Common myeloid progenitor, CD34-positive (primary cell): Measurements from ENCODE around the gene WNT3.
"Not testable (repeated sequence)": the region's sequence is repeated elsewhere in the genome, so short reads cannot be mapped to it uniquely, and the experiment has no call there.

Experiments
- CTCF ChIA-PET: fragments of 350-600 bp; sonication (Branson Sonifier 250); formaldehyde crosslinking; loops from one replicate; lab custom pipeline; 2021; ENCODE audit warnings: antibody characterized with exemption; lab: Charles Lee
- POLR2A ChIA-PET: fragments of 350-600 bp; sonication (Branson Sonifier 250); formaldehyde crosslinking; loops from one replicate; lab custom pipeline; 2021; ENCODE audit warnings: antibody characterized with exemption; lab: Charles Lee
- DNase-seq, 3 donors: peaks; one replicate each; pipeline versions ENCODE4 v3.0.0 to v3.0.0-alpha.2; 2013
- H3K27ac ChIP-seq, 2 experiments: 1 replicate in 1 of 2; 2 replicates in 1 of 2; pipeline ENCODE4 v1.7.0; 2013; ENCODE audit warnings: inconsistent platforms in 2 of 2, low read length in 2 of 2, mild to moderate bottlenecking in 2 of 2, low read depth in 1 of 2, moderate library complexity in 1 of 2; ENCODE audit not compliant: severe bottlenecking in 2 of 2, insufficient read depth in 1 of 2, poor library complexity in 1 of 2
- H3K27me3 ChIP-seq, 5 experiments: replicated peaks in 2 of 5; 1 replicate in 3 of 5; 2 replicates in 2 of 5; pipeline versions ENCODE4 v1.6.1 to v1.7.0; 2013; ENCODE audit warnings: low read length in 4 of 5, mild to moderate bottlenecking in 2 of 5, moderate library complexity in 2 of 5, inconsistent platforms in 1 of 5; ENCODE audit not compliant: insufficient read depth in 5 of 5, control insufficient read depth in 4 of 5
- H3K36me3 ChIP-seq, 4 experiments: 1 replicate in 2 of 4; 2 replicates in 2 of 4; pipeline versions ENCODE4 v1.6.1 to v1.7.0; 2013; ENCODE audit warnings: low read length in 3 of 4, control low read depth in 1 of 4, mild to moderate bottlenecking in 1 of 4; ENCODE audit not compliant: control insufficient read depth in 4 of 4, insufficient read depth in 4 of 4
- H3K4me1 ChIP-seq, 4 experiments: 1 replicate in 3 of 4; 2 replicates in 1 of 4; pipeline versions ENCODE4 v1.6.1 to v1.7.1; 2013; ENCODE audit warnings: low read length in 3 of 4, mild to moderate bottlenecking in 3 of 4, control low read depth in 1 of 4, inconsistent platforms in 1 of 4, moderate library complexity in 1 of 4; ENCODE audit not compliant: control insufficient read depth in 4 of 4, insufficient read depth in 4 of 4; ENCODE audit errors: control extremely low read depth in 1 of 4
- H3K4me3 ChIP-seq, 7 experiments: 1 replicate in 4 of 7; 2 replicates in 3 of 7; pipeline versions ENCODE4 v1.5.1 to v1.7.0; 2013; ENCODE audit warnings: mild to moderate bottlenecking in 7 of 7, low read length in 6 of 7, moderate library complexity in 6 of 7, inconsistent platforms in 2 of 7, low read depth in 2 of 7, control low read depth in 1 of 7; ENCODE audit not compliant: insufficient read depth in 4 of 7, control insufficient read depth in 1 of 7; ENCODE audit errors: extremely low read depth in 1 of 7
- H3K9me3 ChIP-seq, 5 experiments: 1 replicate in 4 of 5; 2 replicates in 1 of 5; pipeline versions ENCODE4 v1.6.1 to v1.7.1; 2013; ENCODE audit warnings: low read length in 4 of 5, mild to moderate bottlenecking in 2 of 5, inconsistent platforms in 1 of 5, low read depth in 1 of 5, moderate library complexity in 1 of 5; ENCODE audit not compliant: control insufficient read depth in 4 of 5, insufficient read depth in 2 of 5; ENCODE audit errors: control extremely low read depth in 1 of 5
- WGBS: methylation state at CpG from one replicate; pipeline ENCODE4 v1.1.5; 2013; ENCODE audit not compliant: insufficient coverage; 5-methylcytosine and 5-hydroxymethylcytosine counted together

Gene WNT3

DNA sequence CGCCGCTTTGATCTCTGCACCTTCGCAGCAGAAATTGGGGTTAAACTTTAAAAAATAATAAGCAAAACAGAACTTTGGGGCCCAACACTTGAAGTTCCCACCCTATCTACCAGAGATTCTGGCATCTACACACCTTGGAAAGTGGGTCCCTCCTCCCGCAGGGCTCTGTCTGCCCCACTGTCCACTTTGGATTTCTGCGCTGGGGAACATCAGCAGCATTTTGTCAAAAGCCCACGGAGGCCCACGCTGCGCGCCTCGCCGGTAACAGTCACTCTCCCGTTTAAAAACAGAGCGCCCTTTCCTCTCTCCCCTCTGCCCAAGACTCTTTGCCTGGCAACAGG is 32.2 kb upstream of the WNT3 start:
- ChIA-PET POLR2A (no interaction called here), CTCF (interaction anchor here (0.6 kb wide), 1 partner anchor 69 kb away, joined by 3 read pairs; no protein-coding TSS in a partner anchor)
- 65% methylated on average over 13 of the region's 13 CpGs for WGBS
- Histone ChIP-seq H3K4me1 (peaks cover 0 to 15% (median 10%) of the 10 kb centered on the region in 4 experiments), H3K9me3 (no peaks in the 10 kb centered on the region), H3K27me3 (peaks cover 4 to 63% (median 27%) of the 10 kb centered on the region in 5 experiments), H3K4me3 (peak overlapping the region in 4 of 7 experiments; percentile 4 to 52 (median 36)), H3K27ac (no peak overlapping the region), H3K36me3 (no peaks in the 10 kb centered on the region)
- DNase-seq, result no peak

DNA sequence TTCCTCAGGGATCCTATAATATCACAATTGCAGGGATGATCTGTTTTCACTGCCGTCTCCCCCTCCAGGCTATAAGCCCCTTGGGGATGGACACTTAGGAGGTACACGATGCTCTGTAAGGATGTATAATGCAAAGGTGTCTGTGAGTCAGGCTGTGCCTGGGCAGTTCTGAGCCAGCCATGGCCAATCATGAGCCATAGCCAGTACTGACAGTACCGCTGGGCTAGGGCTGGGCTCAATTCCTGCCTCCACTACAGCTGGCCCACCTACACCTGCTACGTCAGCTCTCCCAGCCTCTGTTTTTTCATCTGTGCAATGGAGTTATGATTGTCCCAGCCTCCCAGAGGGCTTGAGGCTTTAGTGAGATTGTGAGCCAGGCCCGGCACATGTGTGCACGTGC is 30.0 kb upstream of the WNT3 start:
- Histone ChIP-seq H3K27me3 (peaks cover 4 to 52% (median 25%) of the 10 kb centered on the region in 5 experiments), H3K36me3 (no peaks in the 10 kb centered on the region), H3K4me1 (peaks cover 0 to 16% (median 11%) of the 10 kb centered on the region in 4 experiments), H3K27ac (no peak overlapping the region), H3K9me3 (no peaks in the 10 kb centered on the region), H3K4me3 (no peak overlapping the region)
- WGBS, result 90% methylated on average over 2 of the region's 6 CpGs
- POLR2A ChIA-PET, result no interaction called here
- DNase-seq, result no peak
- CTCF ChIA-PET, result interaction anchor here (0.5 to 1.2 kb wide), 5 partner anchors 11 to 94 kb away, joined by 3 to 4 read pairs (median 3); no protein-coding TSS in a partner anchor

DNA sequence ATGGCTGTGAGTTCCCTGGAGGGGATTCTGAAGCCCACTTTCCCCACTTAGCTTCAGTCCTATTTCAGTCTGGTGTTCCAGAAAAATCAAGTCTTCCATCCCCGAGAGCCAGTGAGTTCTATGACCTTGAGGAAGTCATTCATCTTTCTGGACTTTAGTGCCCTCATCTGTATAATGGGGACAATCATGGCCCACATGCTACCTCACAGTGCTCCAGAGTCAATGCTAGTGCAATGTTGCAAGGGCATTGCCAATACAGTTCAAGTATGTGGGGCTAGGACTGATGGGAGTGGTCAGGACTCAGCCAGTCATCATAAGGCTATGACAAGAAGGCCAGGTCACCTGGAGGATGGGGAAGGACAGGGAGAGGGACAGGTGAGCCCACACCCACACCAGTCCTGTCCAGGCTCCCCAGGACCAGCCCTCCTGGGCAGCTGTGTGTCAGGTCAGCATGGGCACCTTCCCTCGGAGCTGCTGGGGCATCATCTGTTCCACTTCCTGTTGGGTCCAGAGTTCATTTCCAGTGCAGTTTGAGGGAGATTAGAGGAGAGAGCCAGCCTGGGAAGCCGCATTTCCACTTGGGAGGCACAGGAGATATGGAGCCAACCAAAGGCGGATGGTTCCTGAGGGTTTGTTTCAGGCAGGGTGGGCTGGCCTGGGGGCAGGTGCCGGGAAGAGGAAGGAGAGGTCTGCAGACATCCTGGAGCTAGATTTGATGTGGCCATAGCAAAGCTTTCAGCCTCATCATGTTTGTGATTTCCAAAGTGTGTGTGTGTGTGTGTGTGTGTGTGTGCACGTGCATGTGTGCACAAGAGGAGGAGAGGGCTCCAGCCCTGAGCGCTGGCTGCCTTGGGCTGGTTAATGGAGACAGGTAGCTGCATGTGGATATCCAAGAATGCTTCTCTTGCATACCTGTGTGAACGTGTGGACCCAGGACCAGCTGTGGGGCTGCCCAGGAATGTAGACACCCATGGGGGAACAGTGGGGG is 29.0 kb upstream of the WNT3 start:
- Histone ChIP-seq H3K36me3 (no peaks in the 10 kb centered on the region), H3K9me3 (peaks cover 0 to 9% (median 5%) of the 10 kb centered on the region in 5 experiments), H3K4me3 (no peak overlapping the region), H3K27me3 (peaks cover 0 to 42% (median 20%) of the 10 kb centered on the region in 5 experiments), H3K4me1 (peaks cover 0 to 16% (median 11%) of the 10 kb centered on the region in 4 experiments), H3K27ac (no peak overlapping the region)
- no peak for DNase-seq
- 82% methylated on average over 7 of the region's 8 CpGs for WGBS
- ChIA-PET CTCF (interaction anchor here (1.1 to 1.7 kb wide), 3 partner anchors 15 to 95 kb away, joined by 3 to 4 read pairs (median 3); no protein-coding TSS in a partner anchor), POLR2A (no interaction called here)

DNA sequence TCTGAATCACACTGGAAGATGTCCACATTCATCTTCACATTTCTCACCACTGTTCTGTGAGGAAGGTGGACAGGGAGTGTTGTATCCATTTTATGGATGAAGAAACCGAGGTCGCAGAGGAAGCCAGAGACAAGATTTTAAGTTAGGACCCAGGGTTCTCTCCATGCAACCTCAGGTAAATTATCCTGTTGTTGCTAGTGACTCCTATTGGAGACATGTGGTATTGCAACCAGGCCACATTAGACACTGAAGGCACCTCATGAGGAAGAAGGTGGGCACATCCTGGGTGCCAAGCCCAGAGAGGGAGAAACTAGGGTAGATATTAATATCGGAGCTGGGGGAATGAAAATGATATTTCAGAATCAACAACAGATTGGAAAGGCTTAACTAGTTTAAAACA is 24.3 kb upstream of the WNT3 start:
- Histone ChIP-seq H3K9me3 (peaks cover 0 to 11% (median 8%) of the 10 kb centered on the region in 5 experiments), H3K4me3 (no peak overlapping the region), H3K27me3 (peaks cover 3 to 15% (median 4%) of the 10 kb centered on the region in 5 experiments), H3K27ac (no peak overlapping the region), H3K4me1 (peaks cover 0 to 10% (median 3%) of the 10 kb centered on the region in 4 experiments), H3K36me3 (no peaks in the 10 kb centered on the region)
- CTCF ChIA-PET, result interaction anchor here (0.8 to 5.6 kb wide), 10 partner anchors 13 to 149 kb away, joined by 3 to 41 read pairs (median 4); no protein-coding TSS in a partner anchor
- DNase-seq, result peak in 1 of 3 donors; percentile 29
- POLR2A ChIA-PET, result no interaction called here
- no CpG with 5 or more reads among the region's 3 CpGs for WGBS

DNA sequence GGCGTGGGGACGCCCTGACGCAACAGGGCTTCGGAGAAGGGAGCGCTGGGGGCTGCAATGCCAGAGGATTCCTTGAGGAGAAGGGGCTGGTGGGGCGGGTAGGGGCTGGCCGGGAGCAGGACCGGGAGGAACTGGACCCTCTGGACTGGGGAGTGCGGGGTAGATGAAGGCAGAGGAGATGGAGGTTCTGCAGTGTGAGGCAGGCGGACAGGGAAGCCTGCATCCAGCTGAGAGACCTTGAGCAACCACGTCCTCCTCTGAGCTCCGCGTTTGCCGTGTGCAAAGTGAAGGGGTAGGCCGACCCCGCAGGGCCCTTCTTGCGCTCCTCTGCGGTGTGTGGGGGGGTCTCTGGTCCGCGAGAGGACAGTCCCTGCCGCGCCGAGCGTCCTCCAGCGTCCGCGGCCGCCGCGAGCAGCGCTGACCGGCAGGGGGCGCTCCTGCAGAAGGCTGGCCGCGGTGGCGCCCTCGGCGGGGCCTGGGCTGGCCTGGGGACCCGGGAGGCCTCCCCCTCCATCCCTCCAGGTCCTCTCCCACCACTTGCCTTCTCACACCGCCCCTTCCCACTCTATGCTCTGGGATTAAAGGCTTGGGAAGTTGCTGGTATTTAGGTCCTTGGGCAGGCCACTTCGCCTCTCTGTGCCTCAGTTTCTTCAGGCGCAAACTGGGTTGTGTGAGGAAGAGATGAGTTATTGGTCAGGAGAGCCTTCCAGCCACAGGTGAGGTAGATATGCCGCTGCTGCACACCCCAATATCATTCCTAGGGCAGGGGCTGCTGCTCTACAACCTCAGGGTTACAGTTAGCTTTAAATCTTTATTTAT is 23.3 kb upstream of the WNT3 start:
- 20% methylated on average over 32 of the region's 43 CpGs for WGBS
- H3K9me3 ChIP-seq, result peaks cover 0 to 11% (median 8%) of the 10 kb centered on the region in 5 experiments
- no peak overlapping the region for H3K27ac ChIP-seq
- peak overlapping the region in 2 of 7 experiments; percentile 33 to 50 for H3K4me3 ChIP-seq
- H3K27me3 ChIP-seq, result peaks cover 3 to 15% (median 7%) of the 10 kb centered on the region in 5 experiments
- CTCF ChIA-PET, result interaction anchor here (0.7 to 5.6 kb wide), 14 partner anchors 12 to 133 kb away, joined by 3 to 41 read pairs (median 4); no protein-coding TSS in a partner anchor
- peaks cover 0 to 10% (median 3%) of the 10 kb centered on the region in 4 experiments for H3K4me1 ChIP-seq
- POLR2A ChIA-PET, result no interaction called here
- peak in 2 of 3 donors; percentile 40 to 46 for DNase-seq
- H3K36me3 ChIP-seq, result no peaks in the 10 kb centered on the region

DNA sequence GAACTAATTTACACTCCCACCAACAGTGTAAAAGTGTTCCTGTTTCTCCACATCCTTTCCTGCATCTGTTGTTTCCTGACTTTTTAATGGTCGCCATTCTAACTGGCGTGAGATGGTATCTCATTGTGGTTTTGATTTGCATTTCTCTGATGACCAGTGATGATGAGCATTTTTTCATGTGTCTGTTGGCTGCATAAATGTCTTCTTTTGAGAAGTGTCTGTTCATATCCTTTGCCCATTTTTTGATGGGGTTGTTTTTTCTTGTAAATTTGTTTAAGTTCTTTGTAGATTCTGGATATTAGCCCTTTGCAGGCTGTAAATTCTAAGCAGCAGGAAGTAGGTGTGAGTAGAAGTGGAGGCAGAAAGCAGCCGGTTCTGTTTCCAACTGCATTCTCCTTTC is 22.1 kb upstream of the WNT3 start:
- H3K36me3 ChIP-seq, H3K27ac ChIP-seq, H3K4me3 ChIP-seq, H3K4me1 ChIP-seq, DNase-seq, POLR2A ChIA-PET: not testable (repeated sequence)
- WGBS, result 0% methylated on average over 1 of the region's 3 CpGs
- Histone ChIP-seq H3K9me3 (peaks cover 0 to 11% (median 8%) of the 10 kb centered on the region in 5 experiments), H3K27me3 (peaks cover 3 to 15% (median 7%) of the 10 kb centered on the region in 5 experiments)
- CTCF ChIA-PET, result interaction anchor here (1.0 to 5.6 kb wide), 2 partner anchors 87 to 102 kb away, joined by 4 to 41 read pairs; no protein-coding TSS in a partner anchor
